NB4 (cell line): ENCODE results near the gene NUDC.

Experiments used
- DNase-seq: peaks from one replicate; pipeline ENCODE4 v3.0.0; 2010; ENCODE audit warnings: low read depth
- H3K4me3 ChIP-seq: one replicate; pipeline ENCODE4 v1.5.1; 2011; ENCODE audit warnings: mild to moderate bottlenecking, low read depth, low read length, moderate library complexity
- MYC ChIP-seq: IDR thresholded peaks from 2 replicates; pipeline ENCODE4 v1.6.1; 2011; ENCODE audit warnings: low read depth, low read length
- POLR2A ChIP-seq: IDR thresholded peaks from 2 replicates; pipeline ENCODE4 v1.6.1; 2011; ENCODE audit warnings: mild to moderate bottlenecking; ENCODE audit not compliant: insufficient read length; ENCODE audit errors: extremely low read depth
- TF ChIP-seq, protein P1 (sequence below): IDR thresholded peaks from one replicate; pipeline ENCODE4 v1.5.1; 2012; ENCODE audit warnings: low read depth, low read length
- TF ChIP-seq, protein P2 (sequence below): IDR thresholded peaks from 2 replicates; pipeline ENCODE4 v1.6.1; 2011; ENCODE audit warnings: low read depth, low read length

NUDC gene

DNA sequence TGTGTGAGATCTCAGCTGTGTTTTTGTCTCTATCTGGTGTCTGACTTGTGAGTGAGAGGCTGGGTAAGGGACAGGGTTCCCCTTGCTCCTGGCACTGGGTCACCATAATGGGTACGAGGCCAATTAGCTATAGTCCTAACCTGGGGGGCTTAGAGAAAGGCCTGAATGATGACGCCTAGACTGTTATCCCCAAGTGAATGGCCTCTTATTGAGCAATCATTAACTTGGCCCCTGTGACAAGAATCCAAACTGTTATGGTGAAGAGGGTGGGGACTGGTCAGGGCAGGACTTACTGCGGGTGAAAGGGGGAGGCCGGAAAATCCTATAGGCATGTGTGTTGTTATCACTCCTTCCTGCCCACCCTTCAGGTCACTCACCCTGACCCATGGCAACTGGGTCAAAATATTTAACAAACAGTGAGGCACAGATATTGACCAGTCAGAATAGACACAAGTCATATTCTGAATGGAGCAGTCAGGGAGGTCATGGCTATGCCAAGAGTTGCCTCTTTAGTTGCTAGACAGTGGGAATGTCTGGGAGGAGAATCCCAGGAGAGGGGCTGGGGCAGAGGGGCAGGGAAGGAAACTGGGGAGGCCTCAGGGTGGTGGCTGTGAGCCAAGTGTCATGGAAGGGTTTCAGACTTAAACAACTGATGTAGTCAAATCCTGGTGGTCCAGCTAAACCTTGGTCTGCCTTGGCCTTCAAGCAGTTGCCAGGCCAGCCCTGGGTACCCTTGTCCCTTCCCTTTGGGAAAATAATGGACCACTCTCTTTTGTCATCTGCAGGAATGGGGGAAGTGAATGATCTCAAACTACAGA lies 11.0 kb upstream of the NUDC start:
- DNase-seq, result no peak
- TF ChIP-seq, protein P1, sequence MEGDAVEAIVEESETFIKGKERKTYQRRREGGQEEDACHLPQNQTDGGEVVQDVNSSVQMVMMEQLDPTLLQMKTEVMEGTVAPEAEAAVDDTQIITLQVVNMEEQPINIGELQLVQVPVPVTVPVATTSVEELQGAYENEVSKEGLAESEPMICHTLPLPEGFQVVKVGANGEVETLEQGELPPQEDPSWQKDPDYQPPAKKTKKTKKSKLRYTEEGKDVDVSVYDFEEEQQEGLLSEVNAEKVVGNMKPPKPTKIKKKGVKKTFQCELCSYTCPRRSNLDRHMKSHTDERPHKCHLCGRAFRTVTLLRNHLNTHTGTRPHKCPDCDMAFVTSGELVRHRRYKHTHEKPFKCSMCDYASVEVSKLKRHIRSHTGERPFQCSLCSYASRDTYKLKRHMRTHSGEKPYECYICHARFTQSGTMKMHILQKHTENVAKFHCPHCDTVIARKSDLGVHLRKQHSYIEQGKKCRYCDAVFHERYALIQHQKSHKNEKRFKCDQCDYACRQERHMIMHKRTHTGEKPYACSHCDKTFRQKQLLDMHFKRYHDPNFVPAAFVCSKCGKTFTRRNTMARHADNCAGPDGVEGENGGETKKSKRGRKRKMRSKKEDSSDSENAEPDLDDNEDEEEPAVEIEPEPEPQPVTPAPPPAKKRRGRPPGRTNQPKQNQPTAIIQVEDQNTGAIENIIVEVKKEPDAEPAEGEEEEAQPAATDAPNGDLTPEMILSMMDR, result no peak
- TF ChIP-seq MYC, result no peak
- TF ChIP-seq POLR2A, result no peak
- TF ChIP-seq, protein P2, sequence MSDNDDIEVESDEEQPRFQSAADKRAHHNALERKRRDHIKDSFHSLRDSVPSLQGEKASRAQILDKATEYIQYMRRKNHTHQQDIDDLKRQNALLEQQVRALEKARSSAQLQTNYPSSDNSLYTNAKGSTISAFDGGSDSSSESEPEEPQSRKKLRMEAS, result no peak
- no peak overlapping the region for H3K4me3 ChIP-seq

DNA sequence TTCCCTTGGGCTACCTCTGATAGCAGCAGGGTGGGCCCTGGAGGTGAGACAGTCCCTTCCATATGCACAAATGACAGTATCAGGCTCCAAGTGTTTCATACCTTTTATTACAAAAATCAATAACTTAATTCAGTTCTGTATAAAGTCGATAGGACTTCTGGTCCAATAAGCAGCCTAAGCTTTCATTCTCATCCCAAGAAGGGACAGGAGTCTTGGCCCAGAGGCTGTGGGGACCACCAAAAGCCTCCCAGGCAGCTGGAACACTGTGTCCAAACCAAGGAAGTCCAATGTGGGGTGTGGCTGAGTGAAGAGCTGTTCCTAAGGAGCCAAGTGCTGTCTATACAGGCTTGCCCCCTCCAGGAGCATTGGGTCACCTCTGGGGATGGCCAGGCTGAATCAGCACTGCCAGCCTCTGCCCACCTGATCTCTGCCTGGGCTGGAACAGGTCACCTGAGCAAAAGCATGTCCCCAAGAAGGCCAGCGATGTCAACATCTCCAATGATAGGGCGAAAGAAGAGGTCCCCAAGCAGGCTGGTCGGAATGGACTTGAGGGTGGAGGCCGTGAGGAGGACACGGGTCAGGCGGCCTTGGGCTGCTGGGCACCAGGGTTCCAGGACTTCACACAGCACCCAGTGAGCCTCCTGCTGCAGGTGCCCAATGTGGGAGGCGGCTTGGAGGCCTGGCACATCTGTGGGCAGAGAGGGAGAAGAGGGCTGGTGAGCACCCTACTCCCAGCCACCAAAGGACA lies 10.0 kb upstream of the NUDC start:
- TF ChIP-seq MYC (no peak), POLR2A (no peak)
- TF ChIP-seq, protein P1, result no peak
- TF ChIP-seq, protein P2, result no peak
- DNase-seq, result no peak
- H3K4me3 ChIP-seq, result no peak overlapping the region

DNA sequence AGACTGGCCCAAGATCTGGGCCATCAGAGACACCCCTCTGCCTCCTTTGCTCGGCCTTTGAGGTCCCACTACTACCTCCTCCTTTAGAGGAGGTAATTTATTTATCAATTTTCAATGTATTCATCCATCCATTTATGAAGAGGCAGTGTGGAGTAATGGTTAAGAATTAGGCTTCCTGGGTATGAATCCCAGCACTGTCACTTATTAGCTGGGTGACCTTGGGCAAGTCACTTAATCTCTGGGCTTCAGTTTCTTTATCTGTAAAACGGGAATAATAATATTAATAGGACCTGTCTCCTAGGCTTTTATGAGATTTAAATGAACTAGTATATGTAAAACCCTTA lies 9.4 kb upstream of the NUDC start:
- no peak for DNase-seq
- H3K4me3 ChIP-seq, result no peak overlapping the region
- no peak for TF ChIP-seq MYC
- TF ChIP-seq, protein P1, result no peak
- TF ChIP-seq, protein P2, result no peak

DNA sequence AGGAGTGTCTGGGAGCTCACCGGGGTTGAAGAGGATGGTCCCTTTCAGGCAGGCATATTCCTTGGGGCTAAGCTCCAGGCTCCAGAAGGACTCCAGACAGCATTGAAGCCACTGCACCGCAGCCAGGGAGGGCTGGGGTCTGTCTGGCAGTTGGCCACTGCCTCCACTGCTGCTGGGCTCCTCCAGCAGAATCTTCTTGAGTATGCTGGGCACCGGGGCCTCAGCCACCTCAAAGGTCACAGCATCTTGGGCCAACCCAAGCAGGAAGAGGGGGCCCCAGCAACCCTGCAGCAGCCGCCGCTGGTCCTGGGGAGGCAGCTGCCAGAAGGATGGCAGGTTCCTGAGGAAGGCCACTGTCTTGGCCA lies 8.2 kb upstream of the NUDC start:
- DNase-seq, result no peak
- H3K4me3 ChIP-seq, result no peak overlapping the region
- TF ChIP-seq, protein P1, result no peak
- TF ChIP-seq POLR2A, result no peak
- TF ChIP-seq, protein P2, result no peak
- no peak for TF ChIP-seq MYC

DNA sequence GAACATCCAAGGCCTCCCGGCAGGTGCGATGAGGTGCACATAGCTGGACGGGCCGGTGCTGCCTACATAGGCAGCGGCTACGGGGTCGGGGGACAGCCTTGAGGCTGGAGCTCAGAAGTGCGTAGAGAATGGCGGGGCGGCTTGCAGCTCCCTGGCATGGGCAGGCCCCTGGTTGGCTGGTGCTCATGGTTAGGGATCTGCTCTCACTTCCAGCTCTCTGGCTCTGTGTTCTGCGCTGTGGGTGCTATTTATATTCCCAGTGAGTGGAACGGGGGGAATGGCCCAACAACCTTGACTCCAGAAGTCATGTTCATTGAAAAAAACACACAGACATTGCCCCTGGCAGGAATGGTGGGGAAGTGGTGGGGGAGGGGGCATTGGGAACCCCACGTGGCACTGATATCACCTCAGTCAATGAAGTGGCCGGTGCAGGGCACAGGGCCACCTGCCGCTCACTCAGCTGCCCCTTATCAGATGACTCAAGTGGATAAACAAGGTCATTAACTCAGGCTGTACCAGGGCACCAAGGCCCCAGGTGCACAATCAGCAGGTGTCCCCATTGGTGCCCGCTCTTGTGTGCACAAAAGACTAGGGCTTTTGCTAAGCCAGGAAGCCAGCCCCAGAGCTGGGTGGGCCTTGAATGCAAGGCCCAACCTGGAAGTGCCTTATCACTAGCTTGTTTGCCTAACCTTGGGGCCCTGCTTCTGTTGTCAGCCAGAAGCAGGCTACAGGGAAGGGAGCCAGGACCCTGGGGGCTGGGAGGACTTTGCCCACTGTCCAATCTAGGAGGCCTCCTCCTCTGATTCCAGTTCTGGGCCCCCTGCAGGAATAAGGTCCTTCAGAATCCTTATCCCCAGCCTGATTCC lies 7.6 kb upstream of the NUDC start, which contains the start of gene NR0B2:
NR0B2 (minus strand) TSS at position 222 of the 866 bp plus-strand sequence; CDS start at position 187, 35 bp downstream.
- no peak within 1 kb of the TSS for H3K4me3 ChIP-seq
- TF ChIP-seq MYC (no peak), POLR2A (no peak)
- TF ChIP-seq, protein P2, result no peak
- TF ChIP-seq, protein P1, result no peak
- no peak for DNase-seq
